GM10248 (cell line): ENCODE results near the gene RENBP.

ENCODE experiments used
- CTCF ChIA-PET: fragments of 300-600 bp; sonication (Branson Sonifier 250); formaldehyde crosslinking; extraction: SDS; loops from one replicate; lab custom pipeline; 2021; ENCODE audit warnings: antibody characterized with exemption; lab: Yijun Ruan, JAX
- POLR2A ChIA-PET: fragments of 350-650 bp; sonication (Branson Sonifier 250); formaldehyde crosslinking; extraction: SDS; loops from one replicate; lab custom pipeline; 2020; ENCODE audit warnings: antibody characterized with exemption; lab: Yijun Ruan, JAX
- DNase-seq: peaks from one replicate; pipeline ENCODE4 v3.0.0; 2012; ENCODE audit errors: extremely low spot score
- CTCF ChIP-seq: IDR thresholded peaks from 2 replicates; pipeline ENCODE4 v1.5.1; 2012; ENCODE audit warnings: mild to moderate bottlenecking, low read depth; ENCODE audit errors: extremely low read depth, missing control alignments, control extremely low read depth

RENBP gene

GRCh38 chrX:153956044-153956907 is 11.8 kb upstream of the RENBP start:
- no peak for DNase-seq
- ChIA-PET POLR2A (no interaction called here), CTCF (no interaction called here)
- no peak for TF ChIP-seq CTCF

GRCh38 chrX:153955228-153955732 is 10.8 kb upstream of the RENBP start:
- no peak for TF ChIP-seq CTCF
- DNase-seq, result no peak
- ChIA-PET CTCF (no interaction called here), POLR2A (no interaction called here)

- DNase-seq, result no peak
- ChIA-PET CTCF (no interaction called here), POLR2A (no interaction called here)
- TF ChIP-seq CTCF, result no peak
These were observed 10.2 kb upstream of the RENBP start for GRCh38 chrX:153954558-153955227.

GRCh38 chrX:153953892-153954557 is 9.6 kb upstream of the RENBP start:
- no peak for DNase-seq
- ChIA-PET CTCF (interaction anchor here (0.6 to 10.9 kb wide), 4 partner anchors 11 to 191 kb away, joined by 3 to 187 read pairs (median 70); partner anchors contain the start of genes ARHGAP4 and HCFC1), POLR2A (no interaction called here)
- TF ChIP-seq CTCF, result no peak

- ChIA-PET CTCF (interaction anchor here (0.6 to 10.9 kb wide), 5 partner anchors 11 to 269 kb away, joined by 3 to 187 read pairs (median 4); partner anchors contain the start of genes ARHGAP4 and HCFC1), POLR2A (no interaction called here)
- DNase-seq, result peak; percentile 86
- TF ChIP-seq CTCF, result peak; percentile 72
These were observed 8.9 kb upstream of the RENBP start for GRCh38 chrX:153953342-153953830.

- CTCF ChIA-PET, result interaction anchor here (1.0 to 10.9 kb wide), 5 partner anchors 12 to 268 kb away, joined by 3 to 187 read pairs (median 6); partner anchors contain the start of genes ARHGAP4 and HCFC1
- DNase-seq, result no peak
- no peak for TF ChIP-seq CTCF
- POLR2A ChIA-PET, result no interaction called here
These were observed 8.1 kb upstream of the RENBP start for GRCh38 chrX:153952373-153953026.
